Osteoblast (primary cell): ENCODE data around the gene TRIM37. TPM values are rescaled to one million over a fixed set of nuclear protein-coding genes. Genes with fewer than 3 reads are reported as not detected.

Experiments used
- DNase-seq: peaks from one replicate; pipeline ENCODE4 v3.0.0; 2011; ENCODE audit warnings: low spot score, mixed read lengths; ENCODE audit not compliant: insufficient read length; ENCODE audit errors: missing footprints
- H2AFZ ChIP-seq: 2 replicates; pipeline ENCODE4 v1.6.0; 2011; ENCODE audit warnings: mild to moderate bottlenecking, low read length
- H3K27ac ChIP-seq: 2 replicates; pipeline ENCODE4 v1.5.1; 2011; ENCODE audit warnings: mild to moderate bottlenecking, low read depth, low read length, moderate library complexity
- H3K27me3 ChIP-seq: 2 replicates; pipeline ENCODE4 v1.6.0; 2012; ENCODE audit warnings: mild to moderate bottlenecking, control low read depth, inconsistent platforms, low read length, moderate library complexity; ENCODE audit not compliant: insufficient read depth
- H3K36me3 ChIP-seq: 2 replicates; pipeline ENCODE4 v1.5.1; 2011; ENCODE audit warnings: mild to moderate bottlenecking, low read length, control low read depth, moderate library complexity; ENCODE audit not compliant: insufficient read depth
- H3K4me1 ChIP-seq: 2 replicates; pipeline ENCODE4 v1.5.1; 2011; ENCODE audit warnings: mild to moderate bottlenecking, low read length, control low read depth, moderate library complexity; ENCODE audit not compliant: insufficient read depth
- H3K4me2 ChIP-seq: 2 replicates; pipeline ENCODE4 v1.6.0; 2011; ENCODE audit warnings: mild to moderate bottlenecking, low read length; ENCODE audit not compliant: insufficient read depth
- H3K4me3 ChIP-seq: fragments of 200-600 bp; sonication (generic); 3 replicates; pipeline ENCODE4 v1.5.1; 2012; ENCODE audit warnings: mild to moderate bottlenecking, low read length, inconsistent platforms; ENCODE audit not compliant: insufficient read depth
- H3K79me2 ChIP-seq: 2 replicates; pipeline ENCODE4 v1.6.0; 2012; ENCODE audit warnings: mild to moderate bottlenecking, low read length, control low read depth, inconsistent platforms; ENCODE audit not compliant: insufficient read depth
- H3K9me3 ChIP-seq: 2 replicates; pipeline ENCODE4 v1.5.1; 2011; ENCODE audit warnings: low read depth, low read length, control low read depth
- H4K20me1 ChIP-seq: 2 replicates; pipeline ENCODE4 v1.6.0; 2012; ENCODE audit warnings: mild to moderate bottlenecking, low read length, control low read depth; ENCODE audit not compliant: insufficient read depth
- CTCF ChIP-seq: IDR thresholded peaks from 2 replicates; pipeline ENCODE4 v1.5.1; 2011; ENCODE audit warnings: mild to moderate bottlenecking, low read depth, low read length, moderate library complexity; ENCODE audit errors: extremely low read depth
- total RNA-seq: library from RNA; depleted of rRNA; stranded (reverse); fragments of >200 nt; gene quantifications from 2 replicates; pipeline ENCODE4 v1.2.3, GENCODE V29; 2012

Gene TRIM37
- total RNA-seq, 1 donor: 40.5 TPM

- no peak for TF ChIP-seq CTCF
- Histone ChIP-seq H3K4me3 (no peak overlapping the region), H2AFZ (no peak overlapping the region), H3K27ac (no peak overlapping the region), H3K79me2 (peaks cover 96% of the 10 kb centered on the region), H4K20me1 (peaks cover 2% of the 10 kb centered on the region), H3K4me2 (no peak overlapping the region), H3K4me1 (peaks cover 31% of the 10 kb centered on the region), H3K9me3 (no peaks in the 10 kb centered on the region), H3K36me3 (no peaks in the 10 kb centered on the region), H3K27me3 (no peaks in the 10 kb centered on the region)
- no peak for DNase-seq
These were observed 43.3 kb upstream of the TRIM37 start for GRCh38 chr17:59149841-59150511.

GRCh38 chr17:59149051-59149450 lies 42.4 kb upstream of the TRIM37 start:
- Histone ChIP-seq H3K27me3 (no peaks in the 10 kb centered on the region), H4K20me1 (peaks cover 2% of the 10 kb centered on the region), H2AFZ (no peak overlapping the region), H3K4me1 (peaks cover 31% of the 10 kb centered on the region), H3K4me3 (no peak overlapping the region), H3K36me3 (no peaks in the 10 kb centered on the region), H3K4me2 (peak overlapping the region; percentile 30), H3K27ac (peak overlapping the region; percentile 53), H3K9me3 (no peaks in the 10 kb centered on the region), H3K79me2 (peaks cover 99% of the 10 kb centered on the region)
- DNase-seq: no peak
- TF ChIP-seq CTCF: no peak

GRCh38 chr17:59145571-59146096 lies 39.0 kb upstream of the TRIM37 start:
- no peak overlapping the region for H2AFZ ChIP-seq
- H3K27ac ChIP-seq: no peak overlapping the region
- no peak overlapping the region for H3K4me3 ChIP-seq
- peaks cover 5% of the 10 kb centered on the region for H4K20me1 ChIP-seq
- DNase-seq: peak; percentile 53
- H3K9me3 ChIP-seq: no peaks in the 10 kb centered on the region
- no peaks in the 10 kb centered on the region for H3K36me3 ChIP-seq
- no peaks in the 10 kb centered on the region for H3K27me3 ChIP-seq
- TF ChIP-seq CTCF: no peak
- peaks cover 98% of the 10 kb centered on the region for H3K79me2 ChIP-seq
- H3K4me1 ChIP-seq: peaks cover 4% of the 10 kb centered on the region
- no peak overlapping the region for H3K4me2 ChIP-seq

GRCh38 chr17:59141860-59142259 lies 35.2 kb upstream of the TRIM37 start:
- no peaks in the 10 kb centered on the region for H3K27me3 ChIP-seq
- no peaks in the 10 kb centered on the region for H3K36me3 ChIP-seq
- no peak overlapping the region for H3K27ac ChIP-seq

More at GRCh38 chr17:59141860-59142259, 35.2 kb upstream of the TRIM37 start:
- no peaks in the 10 kb centered on the region for H3K9me3 ChIP-seq
- H3K4me1 ChIP-seq: no peaks in the 10 kb centered on the region
- DNase-seq: no peak
- H3K4me3 ChIP-seq: no peak overlapping the region
- peaks cover 2% of the 10 kb centered on the region for H4K20me1 ChIP-seq
- H3K4me2 ChIP-seq: no peak overlapping the region
- no peak for TF ChIP-seq CTCF
- H2AFZ ChIP-seq: no peak overlapping the region
- H3K79me2 ChIP-seq: peaks cover 93% of the 10 kb centered on the region
